Rectal smooth muscle tissue (tissue), 1 donor: ENCODE data around the gene PLCD4.

ENCODE experiments used
- H3K27ac ChIP-seq: one replicate; pipeline ENCODE4 v1.7.0; 2013; ENCODE audit warnings: low read depth, low read length, inconsistent platforms
- H3K27me3 ChIP-seq: one replicate; pipeline ENCODE4 v1.7.0; 2013; ENCODE audit warnings: low read length; ENCODE audit not compliant: control insufficient read depth, insufficient read depth
- H3K36me3 ChIP-seq: one replicate; pipeline ENCODE4 v1.7.0; 2013; ENCODE audit warnings: low read length; ENCODE audit not compliant: control insufficient read depth, insufficient read depth
- H3K4me1 ChIP-seq: one replicate; pipeline ENCODE4 v1.7.0; 2013; ENCODE audit warnings: low read length; ENCODE audit not compliant: control insufficient read depth, insufficient read depth
- H3K4me3 ChIP-seq: one replicate; pipeline ENCODE4 v1.7.0; 2013; ENCODE audit warnings: low read length
- H3K9ac ChIP-seq: one replicate; pipeline ENCODE4 v1.7.0; 2013; ENCODE audit warnings: low read length

Gene PLCD4

GRCh38 chr2:218626369-218626768, 18.7 kb downstream of the PLCD4 start:
- no peak overlapping the region for H3K27ac ChIP-seq
- no peaks in the 10 kb centered on the region for H3K4me1 ChIP-seq
- no peak overlapping the region for H3K4me3 ChIP-seq
- H3K36me3 ChIP-seq, result no peaks in the 10 kb centered on the region
- H3K27me3 ChIP-seq, result no peaks in the 10 kb centered on the region
- no peak overlapping the region for H3K9ac ChIP-seq

GRCh38 chr2:218627939-218628338, 20.2 kb downstream of the PLCD4 start:
- H3K4me1 ChIP-seq, result no peaks in the 10 kb centered on the region
- no peak overlapping the region for H3K9ac ChIP-seq
- H3K36me3 ChIP-seq, result no peaks in the 10 kb centered on the region
- no peaks in the 10 kb centered on the region for H3K27me3 ChIP-seq
- H3K4me3 ChIP-seq, result no peak overlapping the region
- no peak overlapping the region for H3K27ac ChIP-seq

DNA sequence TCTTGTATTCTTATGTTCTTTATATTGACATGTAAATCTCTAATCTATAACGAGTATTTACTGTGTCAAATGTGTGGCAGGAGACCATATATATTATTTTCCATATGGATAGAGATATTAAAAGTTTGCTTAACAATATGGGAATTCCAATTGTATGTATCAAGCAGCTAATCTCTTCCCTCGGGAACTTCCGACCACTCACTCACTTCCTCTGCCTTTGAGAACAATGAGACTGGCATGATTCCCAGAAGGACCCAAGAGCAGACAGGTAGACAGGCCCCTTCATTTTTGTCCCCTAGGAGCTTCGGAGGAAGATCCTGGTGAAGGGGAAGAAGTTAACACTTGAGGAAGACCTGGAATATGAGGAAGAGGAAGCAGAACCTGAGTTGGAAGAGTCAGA, 24.1 kb downstream of the PLCD4 start:
- no peak overlapping the region for H3K27ac ChIP-seq
- no peaks in the 10 kb centered on the region for H3K4me1 ChIP-seq
- H3K9ac ChIP-seq, result no peak overlapping the region
- H3K36me3 ChIP-seq, result peaks cover 10% of the 10 kb centered on the region
- no peak overlapping the region for H3K4me3 ChIP-seq
- no peaks in the 10 kb centered on the region for H3K27me3 ChIP-seq

DNA sequence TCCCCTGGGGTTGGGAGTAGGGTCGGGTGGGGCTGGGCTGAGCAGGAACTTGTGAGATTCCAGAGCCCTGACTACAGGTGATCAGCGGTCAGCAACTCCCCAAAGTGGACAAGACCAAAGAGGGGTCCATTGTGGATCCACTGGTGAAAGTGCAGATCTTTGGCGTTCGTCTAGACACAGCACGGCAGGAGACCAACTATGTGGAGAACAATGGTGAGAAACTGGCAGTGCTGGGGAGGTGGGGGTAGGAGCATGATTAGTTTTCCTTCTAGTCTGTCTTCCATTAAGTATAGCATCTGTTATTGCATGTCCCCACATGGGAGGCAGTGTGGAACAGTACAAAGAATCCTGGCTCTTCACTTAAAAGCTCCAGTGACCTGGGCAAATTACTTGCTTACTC, 28.0 kb downstream of the PLCD4 start:
- H3K4me1 ChIP-seq, result no peaks in the 10 kb centered on the region
- no peak overlapping the region for H3K27ac ChIP-seq
- peaks cover 28% of the 10 kb centered on the region for H3K36me3 ChIP-seq

DNA sequence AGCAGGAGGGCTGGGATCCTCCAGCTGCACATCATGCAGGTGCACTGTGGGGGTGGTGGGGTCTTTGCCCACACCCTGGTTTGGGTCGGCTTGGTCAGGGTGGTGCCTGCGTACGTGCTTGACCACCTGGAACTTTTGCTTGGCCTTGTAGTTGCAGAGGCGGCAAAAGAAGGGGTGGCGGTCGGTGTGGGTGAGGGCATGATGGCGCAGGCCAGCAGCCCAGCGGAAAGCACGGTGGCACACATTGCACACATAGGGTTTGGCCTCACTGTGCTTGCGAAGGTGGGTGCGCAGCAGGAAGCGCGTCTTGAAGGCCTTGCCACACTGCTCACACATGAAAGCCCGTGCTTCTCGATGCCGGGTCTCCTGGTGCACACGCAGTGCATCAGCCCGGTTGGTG, 30.7 kb downstream of the PLCD4 start:
- no peak overlapping the region for H3K4me3 ChIP-seq
- no peaks in the 10 kb centered on the region for H3K27me3 ChIP-seq
- H3K4me1 ChIP-seq, result no peaks in the 10 kb centered on the region
- peaks cover 36% of the 10 kb centered on the region for H3K36me3 ChIP-seq
- H3K27ac ChIP-seq, result no peak overlapping the region
- no peak overlapping the region for H3K9ac ChIP-seq

More for the DNA sequence above, 28.0 kb downstream of the PLCD4 start:
- H3K4me3 ChIP-seq, result no peak overlapping the region
- no peak overlapping the region for H3K9ac ChIP-seq
- no peaks in the 10 kb centered on the region for H3K27me3 ChIP-seq

GRCh38 chr2:218642121-218642656, 34.5 kb downstream of the PLCD4 start:
- Histone ChIP-seq H3K27ac (no peak overlapping the region), H3K4me3 (no peak overlapping the region), H3K36me3 (peaks cover 51% of the 10 kb centered on the region), H3K27me3 (no peaks in the 10 kb centered on the region), H3K4me1 (no peaks in the 10 kb centered on the region), H3K9ac (no peak overlapping the region)

GRCh38 chr2:218642786-218643185, 35.1 kb downstream of the PLCD4 start:
- Histone ChIP-seq H3K27ac (no peak overlapping the region), H3K9ac (no peak overlapping the region), H3K4me3 (no peak overlapping the region), H3K27me3 (no peaks in the 10 kb centered on the region), H3K4me1 (no peaks in the 10 kb centered on the region), H3K36me3 (peaks cover 53% of the 10 kb centered on the region)

- H3K27ac ChIP-seq, result no peak overlapping the region
- peaks cover 50% of the 10 kb centered on the region for H3K36me3 ChIP-seq
- no peaks in the 10 kb centered on the region for H3K27me3 ChIP-seq
- H3K4me1 ChIP-seq, result no peaks in the 10 kb centered on the region
- no peak overlapping the region for H3K9ac ChIP-seq
- no peak overlapping the region for H3K4me3 ChIP-seq
Measured at GRCh38 chr2:218643751-218644310, 36.1 kb downstream of the PLCD4 start.

GRCh38 chr2:218644721-218645120, 37.0 kb downstream of the PLCD4 start:
- no peak overlapping the region for H3K9ac ChIP-seq
- H3K27ac ChIP-seq, result no peak overlapping the region
- H3K4me1 ChIP-seq, result no peaks in the 10 kb centered on the region
- no peaks in the 10 kb centered on the region for H3K27me3 ChIP-seq
- H3K36me3 ChIP-seq, result peaks cover 51% of the 10 kb centered on the region
- H3K4me3 ChIP-seq, result no peak overlapping the region

DNA sequence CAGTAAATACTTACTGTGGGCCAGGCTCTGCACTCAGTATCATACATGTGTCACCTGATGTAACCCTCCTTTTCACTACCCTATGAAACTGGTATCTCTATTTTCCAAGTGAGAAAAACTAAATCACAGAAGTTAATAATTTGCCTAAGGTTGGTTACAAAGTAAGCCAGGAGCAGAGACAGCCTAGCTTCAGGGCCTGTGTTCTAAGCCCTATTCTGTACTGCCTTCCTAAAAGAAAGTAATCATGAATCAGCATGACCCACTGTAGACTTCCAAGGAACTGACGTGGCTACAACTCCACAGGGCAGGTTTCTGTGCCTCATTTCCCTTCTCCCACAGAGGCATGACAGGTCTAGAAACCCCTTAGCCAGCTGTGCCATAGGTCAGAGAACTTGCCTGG, 37.4 kb downstream of the PLCD4 start:
- H3K27ac ChIP-seq, result no peak overlapping the region
- H3K4me3 ChIP-seq, result no peak overlapping the region
- no peak overlapping the region for H3K9ac ChIP-seq
- no peaks in the 10 kb centered on the region for H3K4me1 ChIP-seq
- peaks cover 54% of the 10 kb centered on the region for H3K36me3 ChIP-seq
- no peaks in the 10 kb centered on the region for H3K27me3 ChIP-seq

- H3K27me3 ChIP-seq, result no peaks in the 10 kb centered on the region
- H3K4me3 ChIP-seq, result no peak overlapping the region
- no peak overlapping the region for H3K9ac ChIP-seq
- H3K27ac ChIP-seq, result no peak overlapping the region
- peaks cover 61% of the 10 kb centered on the region for H3K36me3 ChIP-seq
- no peaks in the 10 kb centered on the region for H3K4me1 ChIP-seq
Measured at GRCh38 chr2:218648088-218648786, 40.5 kb downstream of the PLCD4 start.

DNA sequence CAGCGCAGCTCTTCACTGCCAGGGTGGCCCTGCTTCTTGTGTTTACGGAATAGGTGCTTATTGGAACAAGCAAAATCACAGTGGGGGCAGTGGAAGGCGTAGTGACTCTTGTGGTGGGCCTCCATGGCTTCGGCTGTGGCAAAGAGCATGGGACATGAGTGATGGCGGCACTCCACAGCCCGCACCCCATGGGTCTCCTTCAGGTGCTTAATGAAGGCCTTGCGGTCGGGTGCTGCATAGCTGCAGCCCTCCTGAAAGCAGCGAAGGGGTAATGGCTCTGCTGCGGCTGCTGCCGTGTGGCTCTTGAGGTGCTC, 41.0 kb downstream of the PLCD4 start:
- H3K4me3 ChIP-seq, result no peak overlapping the region
- H3K9ac ChIP-seq, result no peak overlapping the region
- peaks cover 61% of the 10 kb centered on the region for H3K36me3 ChIP-seq
- H3K4me1 ChIP-seq, result no peaks in the 10 kb centered on the region
- no peaks in the 10 kb centered on the region for H3K27me3 ChIP-seq
- no peak overlapping the region for H3K27ac ChIP-seq

DNA sequence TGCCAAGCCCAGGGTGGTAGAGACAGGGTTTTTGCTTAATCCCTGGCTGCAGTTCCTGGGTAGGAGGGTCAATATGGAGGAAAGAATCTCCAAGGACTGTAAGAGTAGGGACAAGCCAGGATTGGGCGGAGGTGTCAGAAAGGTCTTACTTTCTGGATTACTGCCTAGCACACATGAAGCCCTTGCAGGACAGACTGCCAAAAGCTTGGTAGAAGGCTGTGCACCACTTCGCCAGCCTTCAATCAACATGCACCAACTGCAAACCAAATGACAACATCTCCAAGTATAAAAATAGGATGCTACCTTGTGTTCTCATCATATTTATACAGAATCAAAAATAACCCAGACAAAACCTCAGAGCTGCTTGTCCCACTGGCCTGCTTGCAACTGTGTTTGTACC, 48.1 kb downstream of the PLCD4 start:
- Histone ChIP-seq H3K36me3 (peaks cover 19% of the 10 kb centered on the region), H3K27me3 (no peaks in the 10 kb centered on the region), H3K4me1 (peaks cover 10% of the 10 kb centered on the region), H3K9ac (no peak overlapping the region), H3K27ac (no peak overlapping the region), H3K4me3 (no peak overlapping the region)
